ENCODE results near the gene TSACC. TPM values are rescaled to one million over a fixed set of nuclear protein-coding genes. Genes with fewer than 3 reads are reported as not detected.

The TSACC gene
- total RNA-seq, 3 donors from 2014 or later, result 0.87 TPM; not detected in 2

DNA sequence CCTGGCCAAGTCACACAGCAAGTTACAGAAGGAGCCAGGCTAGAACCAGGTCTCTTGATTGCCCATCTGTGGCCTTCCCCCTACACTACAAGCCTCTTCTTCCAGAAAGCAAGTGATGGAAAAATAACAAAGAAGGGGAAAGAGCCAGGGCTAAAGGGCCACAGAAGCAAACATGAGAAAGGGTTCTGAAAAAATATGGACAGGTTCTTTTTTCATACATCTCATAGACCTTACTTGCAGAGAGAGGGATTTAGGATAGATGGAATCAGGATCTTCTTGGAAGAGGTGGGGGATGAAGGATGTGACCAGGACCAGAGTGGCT, 33.9 kb downstream of the TSACC start:
- no peaks in the 10 kb centered on the region for H3K36me3 ChIP-seq (ENCODE audit: low read depth)
- no peaks in the 10 kb centered on the region for H3K4me1 ChIP-seq (ENCODE audit: low read depth)
- no peak for ATAC-seq
- no peak for DNase-seq
- no peaks in the 10 kb centered on the region for H3K9me3 ChIP-seq
- TF ChIP-seq, protein P1, sequence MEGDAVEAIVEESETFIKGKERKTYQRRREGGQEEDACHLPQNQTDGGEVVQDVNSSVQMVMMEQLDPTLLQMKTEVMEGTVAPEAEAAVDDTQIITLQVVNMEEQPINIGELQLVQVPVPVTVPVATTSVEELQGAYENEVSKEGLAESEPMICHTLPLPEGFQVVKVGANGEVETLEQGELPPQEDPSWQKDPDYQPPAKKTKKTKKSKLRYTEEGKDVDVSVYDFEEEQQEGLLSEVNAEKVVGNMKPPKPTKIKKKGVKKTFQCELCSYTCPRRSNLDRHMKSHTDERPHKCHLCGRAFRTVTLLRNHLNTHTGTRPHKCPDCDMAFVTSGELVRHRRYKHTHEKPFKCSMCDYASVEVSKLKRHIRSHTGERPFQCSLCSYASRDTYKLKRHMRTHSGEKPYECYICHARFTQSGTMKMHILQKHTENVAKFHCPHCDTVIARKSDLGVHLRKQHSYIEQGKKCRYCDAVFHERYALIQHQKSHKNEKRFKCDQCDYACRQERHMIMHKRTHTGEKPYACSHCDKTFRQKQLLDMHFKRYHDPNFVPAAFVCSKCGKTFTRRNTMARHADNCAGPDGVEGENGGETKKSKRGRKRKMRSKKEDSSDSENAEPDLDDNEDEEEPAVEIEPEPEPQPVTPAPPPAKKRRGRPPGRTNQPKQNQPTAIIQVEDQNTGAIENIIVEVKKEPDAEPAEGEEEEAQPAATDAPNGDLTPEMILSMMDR (IDR thresholded peaks at IDR 0.05), result no peak
- no peak overlapping the region for H3K4me3 ChIP-seq
- intact Hi-C loops (cut with DNase I, micrococcal nuclease), result no loop called here

DNA sequence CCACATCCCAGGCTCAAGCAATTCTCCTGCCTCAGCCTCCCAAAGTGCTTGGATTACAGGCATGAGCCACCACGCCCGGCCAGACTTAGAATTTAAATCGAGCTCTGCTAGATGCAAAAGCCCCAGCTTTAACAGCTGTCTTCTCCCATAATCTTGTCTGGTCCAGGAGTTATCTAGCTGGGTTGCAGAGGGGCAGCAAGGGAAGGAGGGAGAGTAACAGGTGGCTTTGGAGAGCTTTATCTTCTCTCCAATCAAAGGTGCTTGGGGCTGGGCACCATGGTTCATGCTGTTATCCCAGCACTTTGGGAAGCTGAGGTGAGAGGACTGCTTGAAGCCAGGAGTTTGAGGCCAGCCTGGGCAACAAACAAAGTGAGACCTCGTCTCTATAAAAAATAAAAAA, 34.5 kb downstream of the TSACC start:
- DNase-seq, result no peak

DNA sequence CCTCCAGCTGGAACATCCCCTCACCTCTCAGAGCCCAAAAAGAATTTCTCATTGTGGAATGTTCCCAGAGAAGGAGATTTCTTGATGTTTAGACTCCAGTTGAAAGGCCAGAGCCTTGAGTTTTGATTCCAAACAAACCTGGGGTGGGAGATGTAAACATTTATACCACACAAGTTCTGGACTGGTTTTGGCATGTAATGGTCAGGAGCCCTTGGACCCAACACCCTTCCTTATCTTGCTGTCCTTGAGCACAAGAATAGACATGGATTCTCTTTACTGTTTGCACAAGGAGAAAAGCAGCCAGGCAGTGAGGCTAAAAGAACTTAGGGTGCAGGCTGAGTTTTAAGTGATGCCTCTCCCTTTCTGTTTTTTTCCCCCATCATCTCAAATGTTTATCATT, 35.2 kb downstream of the TSACC start:
- Histone ChIP-seq H3K36me3 (ENCODE audit: low read depth) (no peaks in the 10 kb centered on the region), H3K4me3 (no peak overlapping the region), H3K4me1 (ENCODE audit: low read depth) (no peaks in the 10 kb centered on the region), H3K9me3 (no peaks in the 10 kb centered on the region)
- TF ChIP-seq, protein P1 (IDR thresholded peaks at IDR 0.05), result no peak
- no peak for ATAC-seq
- DNase-seq, result no peak
- intact Hi-C loops (cut with DNase I, micrococcal nuclease), result no loop called here

More for the DNA sequence above, 34.5 kb downstream of the TSACC start:
- no peak overlapping the region for H3K4me3 ChIP-seq
- intact Hi-C loops (cut with DNase I, micrococcal nuclease), result no loop called here
- no peaks in the 10 kb centered on the region for H3K4me1 ChIP-seq (ENCODE audit: low read depth)
- TF ChIP-seq, protein P1 (IDR thresholded peaks at IDR 0.05), result no peak
- ATAC-seq, result no peak
- H3K36me3 ChIP-seq (ENCODE audit: low read depth), result no peaks in the 10 kb centered on the region
- no peaks in the 10 kb centered on the region for H3K9me3 ChIP-seq

DNA sequence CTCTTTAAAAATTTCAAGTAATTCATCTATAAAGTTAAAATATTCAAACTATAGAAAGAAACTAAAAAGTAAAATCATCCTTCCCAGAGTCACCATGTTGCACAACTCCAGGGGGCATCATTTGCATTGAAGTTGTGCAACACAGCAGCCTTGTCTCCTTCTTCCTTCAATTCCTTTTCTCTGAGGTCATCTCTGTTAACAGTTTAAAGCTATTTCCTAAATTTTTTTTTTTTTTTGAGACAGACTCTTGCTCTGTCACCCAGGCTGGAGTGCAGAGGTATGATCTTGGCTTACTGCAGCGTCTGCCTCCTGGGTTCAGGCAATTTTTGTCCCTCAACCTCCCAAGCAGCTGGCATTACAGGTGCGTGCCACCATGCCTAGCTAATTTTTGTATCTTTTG, 37.8 kb downstream of the TSACC start:
- TF ChIP-seq, protein P1 (IDR thresholded peaks at IDR 0.05), result no peak
- Histone ChIP-seq H3K4me1 (ENCODE audit: low read depth) (no peaks in the 10 kb centered on the region), H3K36me3 (ENCODE audit: low read depth) (no peaks in the 10 kb centered on the region), H3K4me3 (no peak overlapping the region), H3K9me3 (no peaks in the 10 kb centered on the region)
- no peak for ATAC-seq
- intact Hi-C loops (cut with DNase I, micrococcal nuclease), result no loop called here
- no peak for DNase-seq

DNA sequence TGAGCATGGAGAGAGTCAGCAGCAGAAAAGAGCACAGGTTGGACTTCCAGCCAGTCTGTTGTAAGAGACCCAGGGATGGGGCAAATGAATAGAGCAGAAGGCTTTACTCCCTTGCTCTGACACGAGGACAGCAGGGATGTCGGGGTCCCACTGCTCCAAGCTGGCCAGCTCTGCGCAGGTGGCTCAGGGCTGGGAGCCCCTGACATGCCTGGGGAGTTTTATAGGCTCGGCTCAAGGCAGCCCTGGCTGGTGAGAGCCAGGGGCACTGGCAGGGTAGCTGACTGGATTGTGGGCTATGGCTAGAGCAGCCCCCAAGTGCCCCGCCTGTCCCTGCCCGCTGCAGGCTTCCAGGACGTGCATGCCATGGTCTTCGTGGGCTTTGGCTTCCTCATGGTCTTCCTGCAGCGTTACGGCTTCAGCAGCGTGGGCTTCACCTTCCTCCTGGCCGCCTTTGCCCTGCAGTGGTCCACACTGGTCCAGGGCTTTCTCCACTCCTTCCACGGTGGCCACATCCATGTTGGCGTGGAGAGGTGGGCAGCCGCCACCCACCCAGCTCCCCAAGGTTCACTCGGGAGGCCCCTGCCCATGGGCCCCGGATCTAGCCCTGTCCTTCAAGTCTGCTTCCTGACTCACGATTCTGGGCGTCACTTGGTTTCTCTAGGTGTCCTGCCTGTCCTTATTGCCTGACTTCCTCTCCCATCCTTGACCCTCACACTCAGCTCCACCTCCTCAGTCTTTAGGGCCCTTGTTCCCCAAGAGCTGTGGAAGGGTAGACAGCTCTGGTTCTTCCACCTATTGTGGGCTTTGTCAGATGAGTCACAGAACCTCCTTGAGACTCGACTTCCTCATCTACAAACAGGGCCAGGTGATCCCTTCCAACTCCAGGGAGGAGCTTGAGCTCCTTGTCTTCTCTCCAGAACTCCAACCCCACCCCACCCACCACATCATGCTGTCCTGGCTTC, 38.9 kb downstream of the TSACC start:
- H3K4me1 ChIP-seq (ENCODE audit: low read depth), result no peaks in the 10 kb centered on the region
- no peaks in the 10 kb centered on the region for H3K36me3 ChIP-seq (ENCODE audit: low read depth)
- intact Hi-C loops (cut with DNase I, micrococcal nuclease), result no loop called here
- H3K9me3 ChIP-seq, result no peaks in the 10 kb centered on the region
- H3K4me3 ChIP-seq, result no peak overlapping the region
- ATAC-seq, result no peak
- no peak for DNase-seq
- TF ChIP-seq, protein P1 (IDR thresholded peaks at IDR 0.05), result no peak

Data from mucosa of descending colon (tissue), 3 donors.